NCI-H2171 treated with DMSO at 0.1 percent for 48 hours (cell line): ENCODE measurements around the gene ZNF827.

Experiments
- DNase-seq: peaks from one replicate; lab custom pipeline; 2025; lab: John Stamatoyannopoulos, UW

The ZNF827 gene

DNA sequence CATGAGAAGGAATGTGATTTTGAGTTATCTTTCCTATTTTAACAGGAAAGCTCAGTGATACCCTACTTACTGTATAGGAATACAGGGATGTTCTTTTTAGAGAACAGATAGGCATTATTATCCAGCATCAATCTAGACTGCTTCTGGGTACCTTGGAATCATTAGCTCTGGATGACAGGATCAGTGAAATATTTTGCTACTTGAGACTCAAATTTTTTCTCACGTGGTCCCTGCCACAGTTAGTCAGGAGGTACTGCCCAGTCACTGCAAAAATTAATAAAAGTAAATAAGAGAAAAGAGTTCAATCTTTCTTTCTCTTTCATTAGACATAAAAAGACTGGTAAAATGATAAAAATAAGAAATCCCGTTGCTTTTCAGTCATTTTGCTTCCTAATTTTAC is 5.5 kb downstream of the ZNF827 start:
- DNase-seq, result no peak

DNA sequence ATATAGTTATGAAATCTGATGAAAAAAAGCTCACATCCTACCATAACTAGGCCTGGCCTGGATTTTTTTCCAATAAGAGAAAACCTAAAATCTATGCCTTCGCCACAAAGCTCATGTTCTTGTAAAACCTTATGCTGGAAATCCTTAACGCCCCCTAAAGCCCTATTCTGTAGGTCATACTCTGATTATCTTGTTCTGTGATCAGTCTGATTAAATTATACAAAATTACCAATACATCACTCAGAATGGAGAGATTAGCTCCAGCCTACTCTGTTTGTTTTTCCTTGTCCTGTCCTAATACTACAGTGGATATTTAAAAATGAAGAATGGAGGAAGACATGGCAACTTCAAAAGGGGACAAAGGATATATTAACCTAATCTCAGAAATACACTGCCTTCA is 7.2 kb downstream of the ZNF827 start:
- no peak for DNase-seq

DNA sequence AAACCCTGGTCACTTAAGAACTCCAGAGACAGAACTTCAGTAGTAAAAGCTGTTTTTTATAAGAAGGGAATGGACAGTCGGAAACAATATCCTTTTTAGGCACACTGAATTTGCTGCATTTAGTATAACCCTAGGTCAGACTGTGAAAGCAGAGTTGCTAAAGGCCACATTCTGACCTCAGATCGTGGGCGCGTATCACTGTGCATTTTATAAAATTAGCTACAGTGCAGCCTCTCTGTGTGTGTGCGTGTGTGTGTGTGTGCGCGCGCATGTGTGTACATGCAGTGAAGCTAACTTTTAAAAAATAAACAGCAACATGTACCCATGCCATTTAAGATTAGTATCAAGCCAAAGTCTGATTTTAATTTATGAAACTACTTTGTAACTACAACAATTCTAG is 8.0 kb downstream of the ZNF827 start:
- no peak for DNase-seq

DNA sequence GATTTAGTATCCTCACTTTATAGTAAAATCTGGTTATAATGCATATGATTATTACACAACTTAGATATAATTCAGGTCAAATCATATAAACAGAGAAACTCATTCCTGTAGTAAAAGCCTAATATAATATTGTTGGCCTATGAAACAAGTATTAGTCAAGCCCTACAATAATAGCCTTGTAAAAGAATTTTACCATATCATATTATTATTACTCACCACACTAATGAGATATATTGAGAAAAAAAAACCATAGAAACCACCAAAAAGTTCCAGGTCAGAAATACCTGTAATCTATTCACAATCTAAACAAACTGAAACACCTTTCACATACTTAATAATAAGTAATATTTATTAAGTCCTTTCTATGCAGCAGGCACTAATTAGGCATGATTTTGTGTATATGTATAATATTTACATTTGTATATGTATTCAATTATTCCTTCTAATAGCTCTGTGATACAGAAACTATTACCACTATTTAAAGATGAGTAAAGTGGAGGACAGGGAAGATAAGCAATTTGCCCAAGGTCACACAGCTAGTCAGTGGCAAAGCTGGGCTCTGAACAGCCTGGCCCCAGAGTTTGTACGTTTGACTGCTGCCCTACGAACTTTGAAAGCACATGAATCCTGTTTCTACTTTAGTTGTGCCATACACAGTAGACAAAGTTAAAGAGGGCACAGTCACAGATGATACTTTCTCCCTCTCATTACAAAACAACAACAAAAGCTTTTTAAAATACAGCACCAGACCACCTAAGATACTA is 9.0 kb downstream of the ZNF827 start:
- no peak for DNase-seq

DNA sequence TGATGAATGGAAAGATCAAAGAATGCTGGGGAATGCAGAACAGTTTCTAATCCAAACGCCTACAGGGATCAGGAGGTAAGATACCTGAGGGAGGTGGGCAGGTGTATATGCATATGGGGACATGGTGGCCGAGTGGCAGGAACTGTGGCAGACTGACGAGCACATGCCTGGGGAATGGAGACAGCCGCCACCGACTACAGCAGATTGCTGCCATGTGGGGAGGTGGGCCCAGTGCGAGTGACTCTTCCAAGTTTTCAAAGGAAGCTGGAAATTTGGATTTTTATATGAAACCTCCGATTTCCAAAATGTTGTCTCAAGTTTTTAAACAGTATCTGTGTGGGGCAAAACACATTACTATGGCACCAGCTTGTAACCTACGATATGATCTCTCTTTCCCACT is 9.9 kb downstream of the ZNF827 start:
- no peak for DNase-seq

DNA sequence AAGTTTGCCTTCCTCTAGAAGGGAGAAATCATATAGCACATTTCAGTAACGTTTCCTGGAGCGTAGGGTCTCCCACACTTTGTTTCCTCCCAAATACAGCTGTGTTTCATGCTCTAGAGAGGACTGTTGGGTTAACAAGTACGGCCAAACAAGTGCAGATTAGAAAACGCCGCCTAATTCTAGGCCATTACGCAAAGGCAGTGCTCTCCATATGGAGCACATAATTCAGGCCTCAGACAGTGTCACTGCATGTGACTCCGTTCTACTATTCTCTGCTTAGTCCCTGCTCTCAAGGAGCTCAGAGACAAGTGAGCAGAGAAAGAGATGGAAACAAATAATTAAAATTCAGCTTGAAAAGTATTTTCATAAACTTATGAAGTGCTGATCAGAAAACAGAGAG is 11.6 kb downstream of the ZNF827 start:
- no peak for DNase-seq

DNA sequence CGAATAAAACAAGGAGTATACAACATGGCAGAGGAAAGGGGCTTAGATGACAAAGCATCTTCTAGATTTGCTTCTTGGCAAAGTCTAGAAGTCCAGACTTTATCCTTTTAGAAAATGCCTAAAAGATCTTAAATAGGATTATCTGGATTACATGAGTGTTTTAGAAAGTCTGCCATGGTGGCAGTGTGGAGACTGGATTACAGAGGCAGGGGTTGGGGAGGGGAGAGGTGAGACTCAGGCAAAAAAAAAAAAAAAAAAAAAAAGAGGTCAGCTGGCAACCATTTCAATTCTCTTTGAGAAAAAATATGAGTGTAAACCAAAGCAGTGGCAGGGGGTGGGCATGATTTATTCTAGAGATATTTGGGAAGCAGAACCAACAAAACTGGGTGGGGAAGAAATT is 17.4 kb downstream of the ZNF827 start:
- no peak for DNase-seq

DNA sequence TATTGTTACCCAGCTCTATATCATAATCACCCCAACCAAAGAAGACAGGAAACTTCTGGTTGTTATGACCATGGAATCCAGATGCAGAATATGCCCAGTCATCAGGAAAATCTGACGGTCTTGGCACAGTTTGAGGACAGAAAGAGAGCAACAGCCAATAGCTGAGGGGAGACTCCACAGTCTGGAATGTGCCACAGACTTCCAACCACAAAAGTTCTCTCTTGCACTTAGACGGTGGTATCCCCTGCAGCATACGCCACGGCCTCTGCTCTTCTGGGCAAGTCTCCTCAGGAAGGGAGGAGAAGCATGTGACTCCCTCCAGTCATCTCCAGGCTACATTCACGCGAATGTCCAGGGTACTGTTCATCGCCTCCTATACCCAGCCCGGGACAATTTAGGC is 18.4 kb downstream of the ZNF827 start:
- DNase-seq, result no peak

DNA sequence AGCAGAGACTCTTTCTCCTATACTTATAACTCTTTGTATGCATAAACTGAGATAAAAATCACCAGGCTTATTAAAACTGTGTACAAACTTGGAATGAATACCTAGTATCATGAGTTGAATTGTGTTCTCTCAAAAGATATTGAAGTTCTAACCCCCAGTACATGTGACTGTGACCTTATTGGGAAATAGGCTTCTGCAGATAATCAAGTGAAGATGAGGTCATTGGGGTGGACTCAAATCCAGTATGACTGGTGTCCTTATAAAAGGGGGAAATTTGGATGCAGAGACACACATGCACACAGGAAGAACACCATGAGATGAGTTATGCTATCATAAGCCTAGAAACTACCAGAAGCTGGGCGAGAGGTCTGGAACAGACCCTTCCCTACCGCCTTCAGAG is 26.2 kb downstream of the ZNF827 start:
- DNase-seq, result no peak

DNA sequence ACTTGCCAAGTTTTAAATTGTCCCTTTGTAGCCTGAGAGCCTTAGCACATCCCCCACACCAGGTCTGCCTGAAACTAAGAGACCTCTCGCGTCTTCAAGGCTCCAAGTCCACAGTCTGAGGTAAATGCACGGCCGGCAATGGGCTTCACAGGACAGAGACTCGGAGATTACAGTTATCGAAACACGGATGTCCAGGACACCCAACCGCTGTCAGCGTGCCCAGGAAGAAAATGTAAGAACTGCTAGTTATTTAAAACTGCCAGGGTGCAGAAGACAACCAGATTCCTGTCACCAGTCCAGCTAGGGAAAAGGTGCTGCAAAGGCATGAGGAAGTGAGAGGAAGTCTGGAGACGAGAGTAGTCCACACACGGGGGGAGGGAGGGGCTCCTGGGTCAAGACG is 28.9 kb downstream of the ZNF827 start:
- DNase-seq, result no peak

DNA sequence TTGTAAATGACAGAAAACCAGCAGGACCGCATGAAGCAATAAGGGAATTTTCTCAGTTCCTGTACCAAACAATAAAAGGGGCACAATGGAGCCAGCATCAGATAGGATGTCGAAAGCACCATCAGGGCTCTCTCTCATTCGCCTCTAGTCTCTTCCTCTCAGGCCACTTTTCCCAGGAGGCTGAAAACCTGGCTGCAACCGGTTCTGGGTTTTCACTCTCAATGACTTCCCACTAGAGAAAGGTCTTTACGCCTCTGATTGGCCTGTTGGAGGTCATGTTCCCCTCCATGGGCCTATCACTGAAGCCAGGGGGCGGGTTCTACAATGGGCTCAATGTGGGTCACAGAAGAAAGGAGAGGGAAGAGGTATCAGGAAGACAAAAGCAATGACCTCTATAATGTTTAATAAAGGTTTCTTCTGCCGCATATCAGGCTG is 29.3 kb downstream of the ZNF827 start:
- DNase-seq, result no peak

DNA sequence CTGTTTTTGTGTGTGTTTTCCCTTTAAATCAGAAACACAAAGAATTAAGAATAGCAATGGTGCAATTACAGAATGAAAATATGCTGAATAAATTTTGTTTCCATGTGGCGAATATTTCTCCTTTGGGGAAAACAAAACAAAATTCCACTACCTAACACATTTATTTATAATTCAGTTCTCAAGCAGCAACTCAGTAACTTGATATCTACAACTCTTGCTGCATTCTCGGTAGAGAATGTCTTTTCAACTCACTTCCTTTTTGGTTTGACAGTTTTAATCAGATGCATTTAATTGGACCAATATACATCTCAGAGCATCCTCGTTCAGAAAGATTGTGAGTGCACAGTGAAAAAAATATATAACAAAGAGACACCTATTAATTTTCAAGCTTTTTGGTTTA is 30.8 kb downstream of the ZNF827 start:
- no peak for DNase-seq

DNA sequence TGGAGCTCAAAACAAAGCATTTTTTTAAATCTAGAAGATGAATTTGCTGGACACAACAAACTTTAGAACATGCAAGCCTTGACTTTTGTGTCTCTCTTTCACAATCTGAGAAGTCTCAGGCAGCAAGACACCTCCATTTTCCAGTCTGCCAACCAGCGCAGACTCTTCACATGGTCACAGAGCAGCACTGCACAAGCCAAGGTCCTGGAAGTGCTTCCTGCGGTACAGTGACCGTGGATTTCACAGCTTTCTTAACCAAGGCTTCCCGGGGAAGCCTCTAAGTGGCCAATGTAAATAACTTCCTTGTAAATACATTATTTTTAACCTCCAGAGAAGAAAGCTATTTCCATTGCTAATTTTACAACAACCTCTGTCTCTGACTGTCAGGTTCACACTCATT is 31.2 kb downstream of the ZNF827 start:
- no peak for DNase-seq

DNA sequence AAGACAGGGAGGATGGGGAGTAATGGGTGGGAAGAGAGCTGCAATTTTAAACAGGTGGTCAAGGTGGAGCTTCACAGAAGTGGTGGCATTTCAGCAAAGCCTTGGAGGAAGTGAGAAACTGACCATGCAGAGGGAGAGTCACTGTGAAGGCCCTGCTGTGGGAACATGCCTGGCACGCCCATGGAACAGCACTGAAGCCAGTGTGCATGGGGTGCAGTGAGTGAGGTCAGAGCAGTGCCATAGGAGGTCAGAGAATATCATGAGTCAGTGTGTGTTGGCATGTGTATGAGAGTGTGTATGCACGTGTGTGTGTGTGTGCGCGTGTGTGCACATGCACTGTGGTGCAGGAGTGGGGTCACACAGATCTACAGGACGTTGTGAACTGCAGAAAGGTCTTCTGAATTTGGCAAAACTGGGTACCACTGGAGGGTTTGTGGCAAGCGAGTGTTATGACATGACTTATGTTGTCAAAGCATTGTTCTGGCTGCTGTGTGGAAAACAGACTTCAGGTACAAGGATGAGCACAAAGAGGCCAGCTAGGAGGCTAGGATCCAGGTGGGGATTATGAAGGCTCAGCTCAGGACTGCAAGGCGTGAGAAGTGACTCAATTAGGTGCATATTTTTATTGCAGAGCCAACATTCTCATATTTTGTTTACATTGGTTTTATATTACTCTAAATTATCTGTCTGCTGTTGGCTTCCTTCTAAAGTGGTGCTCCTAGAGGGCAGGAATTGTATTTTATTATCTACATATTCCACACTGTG is 34.0 kb downstream of the ZNF827 start:
- no peak for DNase-seq

DNA sequence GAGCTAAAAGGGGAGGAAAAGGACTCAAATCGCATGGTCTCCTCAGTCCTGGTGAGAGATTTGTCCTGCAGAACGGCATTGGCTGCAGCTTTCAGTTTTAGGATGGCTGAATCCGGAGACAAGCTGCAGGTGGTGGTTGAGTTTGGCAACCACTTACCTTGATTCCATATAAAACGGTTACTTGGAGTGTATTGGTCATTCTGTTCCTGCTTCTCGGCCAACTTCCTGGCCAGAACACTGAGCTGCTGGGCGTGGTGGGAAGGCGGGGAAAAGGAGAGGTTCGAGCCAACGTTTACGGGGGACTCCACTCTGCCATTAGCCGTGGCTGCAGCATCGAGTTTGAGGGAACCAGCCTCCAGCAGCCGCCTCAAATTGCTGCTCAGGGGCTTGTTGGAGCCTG is 36.1 kb downstream of the ZNF827 start:
- DNase-seq, result no peak

DNA sequence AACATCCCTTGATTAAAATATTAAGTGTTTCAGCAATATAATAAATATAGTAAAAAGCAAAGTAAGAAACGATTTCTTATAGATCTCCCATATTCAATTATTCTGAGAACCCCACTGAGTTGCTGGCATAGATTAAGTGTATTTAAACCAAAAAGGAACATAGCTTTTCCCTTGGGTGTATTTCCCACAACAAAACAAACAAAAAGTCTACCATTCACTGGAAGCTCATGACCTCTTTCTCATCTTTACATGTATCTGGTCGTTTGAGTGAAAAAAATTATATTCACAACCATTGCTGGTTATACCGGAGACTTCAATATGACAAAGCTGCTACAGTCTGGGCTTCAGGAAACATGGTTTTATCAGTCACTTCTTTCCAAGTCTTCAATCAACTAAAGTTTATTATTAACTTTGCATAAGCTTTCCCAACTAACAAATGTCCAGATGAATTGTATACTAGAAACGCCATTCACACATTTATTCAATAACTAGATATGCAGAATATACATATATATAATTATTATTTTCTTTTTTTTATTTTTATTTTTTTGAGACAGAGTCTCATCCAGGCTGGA is 38.6 kb downstream of the ZNF827 start:
- DNase-seq, result no peak

DNA sequence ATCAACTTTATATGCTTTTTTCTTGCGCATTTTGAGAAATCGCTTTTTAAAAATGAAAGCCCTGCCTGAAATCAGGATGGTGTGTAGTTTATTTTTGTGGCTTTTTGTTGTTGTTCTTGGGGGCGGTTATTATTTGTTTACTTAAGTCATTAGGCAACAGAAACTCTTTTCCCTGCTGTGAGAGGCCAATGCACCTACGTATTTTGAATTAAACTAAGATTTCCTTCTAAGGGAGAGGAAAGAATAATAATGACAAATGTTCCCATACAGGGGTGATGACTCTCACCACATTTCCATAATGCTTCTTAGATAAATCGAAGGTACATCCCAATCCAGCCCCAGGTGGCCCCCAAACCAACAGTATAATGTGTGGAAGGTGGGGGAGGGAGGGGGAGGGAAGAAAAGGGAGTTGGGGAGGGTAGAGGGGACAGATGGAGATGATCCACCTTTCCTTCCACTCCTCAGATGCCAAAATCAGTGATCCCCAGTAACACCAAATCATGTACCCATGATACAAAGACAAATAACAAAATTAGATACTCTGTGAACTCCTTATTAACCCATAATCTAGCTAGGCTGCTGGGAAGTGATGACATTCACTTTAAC is 39.6 kb downstream of the ZNF827 start:
- DNase-seq, result no peak

DNA sequence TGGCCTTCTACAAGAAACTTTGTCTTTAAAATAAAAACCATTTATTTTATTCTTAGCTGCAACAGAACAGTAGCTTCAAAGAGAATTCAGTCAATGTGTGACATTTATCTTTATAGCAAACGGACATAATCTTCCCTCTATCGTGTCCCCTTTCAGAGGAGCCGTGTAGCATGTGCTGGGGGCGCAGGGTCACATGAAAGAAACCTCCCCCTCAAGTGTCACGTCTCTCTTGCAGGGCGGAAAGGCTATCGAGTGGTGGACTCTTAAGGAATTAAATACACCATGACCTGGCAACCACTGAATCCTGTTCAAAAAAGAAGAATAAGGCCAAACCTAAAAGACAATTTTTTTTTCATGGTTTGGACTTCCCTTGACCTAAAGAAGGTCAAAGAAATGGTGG is 40.2 kb downstream of the ZNF827 start:
- DNase-seq, result no peak

DNA sequence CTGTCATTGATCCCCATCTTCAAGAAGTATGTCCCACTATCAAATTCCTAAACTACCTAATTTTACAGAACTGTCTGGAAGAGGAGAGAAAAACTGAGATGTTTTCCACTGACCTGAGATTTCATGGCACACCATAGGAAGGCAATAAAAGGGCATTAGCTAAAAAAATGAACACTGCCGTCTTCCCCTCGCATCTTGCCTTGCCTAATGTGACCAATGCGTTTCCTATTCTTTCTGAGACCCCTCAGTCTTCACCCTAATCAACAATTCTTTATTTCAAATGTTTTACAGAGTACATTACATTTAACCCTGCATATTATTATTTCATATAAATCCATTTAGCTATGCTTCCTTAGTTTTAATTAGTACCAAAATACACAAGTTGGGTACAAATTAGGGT is 43.6 kb downstream of the ZNF827 start:
- DNase-seq, result no peak

DNA sequence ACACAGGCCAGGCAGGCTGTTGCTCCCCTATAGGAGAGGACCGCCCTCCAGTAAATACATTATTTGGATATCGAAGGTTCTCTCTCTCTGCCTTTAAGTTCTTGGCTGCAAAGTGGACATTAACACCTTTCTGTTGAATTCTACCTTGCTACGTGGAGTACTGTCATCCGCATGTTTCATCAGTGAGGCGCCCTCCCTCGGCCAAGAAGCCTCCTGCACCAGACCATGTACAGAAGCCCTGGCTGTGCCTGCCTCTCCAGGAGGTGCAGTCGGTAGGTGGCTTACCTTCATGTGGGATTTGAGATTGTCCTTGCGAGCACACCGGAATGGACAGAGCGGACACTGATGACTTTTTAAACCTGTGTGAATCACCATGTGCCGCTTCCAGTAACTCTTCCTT is 46.7 kb downstream of the ZNF827 start:
- no peak for DNase-seq

DNA sequence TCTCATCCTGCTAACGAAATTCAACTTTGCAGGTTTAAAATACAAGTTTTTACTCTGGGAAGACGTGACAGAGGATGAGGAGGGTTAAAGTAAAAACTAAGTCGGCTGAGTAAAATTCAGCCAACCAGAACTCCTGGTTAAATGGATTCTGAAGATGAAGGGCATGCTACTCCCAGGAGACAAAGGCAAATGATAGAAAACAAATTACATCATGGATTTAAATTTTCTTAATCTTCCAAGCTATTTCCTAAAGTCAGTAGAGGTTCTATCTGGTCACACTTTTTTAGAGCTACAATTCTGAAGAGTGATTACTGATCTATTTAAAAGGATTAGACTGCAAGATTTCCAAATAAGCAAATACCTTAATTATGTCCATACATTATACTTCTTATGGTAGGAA is 47.9 kb downstream of the ZNF827 start:
- DNase-seq, result no peak

DNA sequence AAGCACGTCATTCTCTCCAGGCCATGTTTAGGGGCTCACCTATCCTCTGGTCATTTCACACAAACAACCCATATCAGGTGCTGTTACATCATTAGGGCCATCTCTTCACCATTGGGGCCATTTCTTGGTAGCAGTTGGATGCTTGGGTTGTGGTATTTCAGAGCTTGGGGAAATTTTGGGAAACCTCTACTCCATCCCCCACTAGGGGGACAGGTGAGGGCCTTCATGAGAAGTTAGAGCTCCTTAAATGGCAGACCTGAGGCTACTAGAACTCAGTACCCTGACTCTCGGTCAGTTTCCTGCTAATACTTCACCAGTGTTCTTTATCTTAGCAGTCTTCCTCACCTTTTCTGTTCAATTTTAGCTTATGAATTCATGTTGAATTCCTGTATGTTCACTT is 50.2 kb downstream of the ZNF827 start:
- DNase-seq, result no peak
